ENCODE results near the gene LBR.

- TF ChIP-seq, protein P1, sequence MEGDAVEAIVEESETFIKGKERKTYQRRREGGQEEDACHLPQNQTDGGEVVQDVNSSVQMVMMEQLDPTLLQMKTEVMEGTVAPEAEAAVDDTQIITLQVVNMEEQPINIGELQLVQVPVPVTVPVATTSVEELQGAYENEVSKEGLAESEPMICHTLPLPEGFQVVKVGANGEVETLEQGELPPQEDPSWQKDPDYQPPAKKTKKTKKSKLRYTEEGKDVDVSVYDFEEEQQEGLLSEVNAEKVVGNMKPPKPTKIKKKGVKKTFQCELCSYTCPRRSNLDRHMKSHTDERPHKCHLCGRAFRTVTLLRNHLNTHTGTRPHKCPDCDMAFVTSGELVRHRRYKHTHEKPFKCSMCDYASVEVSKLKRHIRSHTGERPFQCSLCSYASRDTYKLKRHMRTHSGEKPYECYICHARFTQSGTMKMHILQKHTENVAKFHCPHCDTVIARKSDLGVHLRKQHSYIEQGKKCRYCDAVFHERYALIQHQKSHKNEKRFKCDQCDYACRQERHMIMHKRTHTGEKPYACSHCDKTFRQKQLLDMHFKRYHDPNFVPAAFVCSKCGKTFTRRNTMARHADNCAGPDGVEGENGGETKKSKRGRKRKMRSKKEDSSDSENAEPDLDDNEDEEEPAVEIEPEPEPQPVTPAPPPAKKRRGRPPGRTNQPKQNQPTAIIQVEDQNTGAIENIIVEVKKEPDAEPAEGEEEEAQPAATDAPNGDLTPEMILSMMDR (conservative IDR thresholded peaks at IDR 0.05; ENCODE audit: low read depth, low read length): no peak
- TF ChIP-seq POLR2A (IDR thresholded peaks at IDR 0.05; ENCODE audit: low read depth, low read length): no peak
- no peak for TF ChIP-seq RAD21 (IDR thresholded peaks at IDR 0.05; ENCODE audit: low read length)
- TF ChIP-seq, protein P2, sequence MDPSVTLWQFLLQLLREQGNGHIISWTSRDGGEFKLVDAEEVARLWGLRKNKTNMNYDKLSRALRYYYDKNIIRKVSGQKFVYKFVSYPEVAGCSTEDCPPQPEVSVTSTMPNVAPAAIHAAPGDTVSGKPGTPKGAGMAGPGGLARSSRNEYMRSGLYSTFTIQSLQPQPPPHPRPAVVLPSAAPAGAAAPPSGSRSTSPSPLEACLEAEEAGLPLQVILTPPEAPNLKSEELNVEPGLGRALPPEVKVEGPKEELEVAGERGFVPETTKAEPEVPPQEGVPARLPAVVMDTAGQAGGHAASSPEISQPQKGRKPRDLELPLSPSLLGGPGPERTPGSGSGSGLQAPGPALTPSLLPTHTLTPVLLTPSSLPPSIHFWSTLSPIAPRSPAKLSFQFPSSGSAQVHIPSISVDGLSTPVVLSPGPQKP (IDR thresholded peaks at IDR 0.05; ENCODE audit: borderline replicate concordance, low read depth, low read length): no peak
- TF ChIP-seq RCOR1 (IDR thresholded peaks at IDR 0.05; ENCODE audit: insufficient replicate concordance, low read length): no peak
- no peak for TF ChIP-seq MAZ (IDR thresholded peaks at IDR 0.05; ENCODE audit: borderline replicate concordance, low read depth, low read length)
- no peak for TF ChIP-seq CEBPB (IDR thresholded peaks at IDR 0.05; ENCODE audit: low read depth, low read length)
- TF ChIP-seq USF2 (IDR thresholded peaks at IDR 0.05; ENCODE audit: low read depth, low read length): no peak
- TF ChIP-seq CHD1 (IDR thresholded peaks at IDR 0.05; ENCODE audit: low read depth, low read length): no peak
- TF ChIP-seq MAFK (IDR thresholded peaks at IDR 0.05; ENCODE audit: low read depth, low read length): no peak
Measured at GRCh38 chr1:225418598-225418997, 9.2 kb downstream of the LBR start.

Data from IMR-90 (cell line).